HCT116 (cell line): ENCODE measurements around the gene ZNF33A. TPM values are rescaled to one million over a fixed set of nuclear protein-coding genes. Genes with fewer than 3 reads are reported as not detected.

Experiments used
- ATAC-seq: fragments of 200-7000 bp; cut with Tn5 transposase; 2 replicates; pipeline ENCODE4 v1.9.1; 2020; ENCODE audit warnings: mild to moderate bottlenecking, moderate library complexity
- BruUV-seq: library from RNA; stranded (reverse); fragments of 400-500 nt; replicated peaks from 2 replicates; lab custom pipeline; 2021; lab: Mats Ljungman, UMichigan
- CTCF ChIA-PET: fragments of 300-600 bp; sonication (Branson Sonifier 250); formaldehyde crosslinking; loops from one replicate; lab custom pipeline; 2021; ENCODE audit warnings: antibody characterized with exemption; lab: Charles Lee
- POLR2A ChIA-PET: fragments of 300-600, 350-600 bp; sonication (Branson Sonifier 250); formaldehyde crosslinking; loops from one replicate; lab custom pipeline; 2021; ENCODE audit warnings: antibody characterized with exemption; lab: Charles Lee
- RAD21 ChIA-PET, 2 experiments: fragments of 300-600 bp; sonication (Branson Sonifier 250); formaldehyde crosslinking; loops; one replicate each; lab custom pipeline; 2023; ENCODE audit warnings: low total read pairs in 2 of 2; ENCODE audit not compliant: uncharacterized antibody in 2 of 2, unreplicated experiment in 2 of 2, low non-redundant PET in 1 of 2; lab: Charles Lee
- DNase-seq: peaks from one replicate; pipeline ENCODE4 v3.0.0-alpha.2; 2010; ENCODE audit warnings: low read depth, low spot score
- H2AFZ ChIP-seq: fragments of 200-600 bp; shearing (Covaris generic), sonication (generic); 2 replicates; pipeline ENCODE4 v1.6.1; 2017; ENCODE audit warnings: low read depth, mixed run types, mixed read lengths, antibody characterized with exemption, low read length; ENCODE audit not compliant: poor library complexity, severe bottlenecking
- H3K27ac ChIP-seq: 2 replicates; pipeline ENCODE4 v1.5.1; 2012; ENCODE audit warnings: low read depth, low read length
- H3K27me3 ChIP-seq: fragments of 200-600 bp; sonication (generic); 2 replicates; pipeline ENCODE4 v1.6.1; 2016; ENCODE audit warnings: mixed run types, low read length, mixed read lengths; ENCODE audit not compliant: insufficient read depth
- H3K36me3 ChIP-seq, 2 experiments: fragments of 200-500 bp in 1 of 2; fragments of 200-600 bp in 1 of 2; sonication (Bioruptor generic) in 1 of 2; sonication (generic) in 1 of 2; 2 replicates each; pipeline versions ENCODE4 v1.5.1 to v1.6.1; 2014 to 2016; ENCODE audit warnings: low read length in 2 of 2, inconsistent platforms in 1 of 2, mixed read lengths in 1 of 2, mixed run types in 1 of 2; ENCODE audit not compliant: insufficient read depth in 2 of 2, control insufficient read depth in 1 of 2
- H3K4me1 ChIP-seq, 2 experiments: fragments of 200-600 bp in 1 of 2; sonication (generic) in 1 of 2; 2 replicates each; pipeline versions ENCODE4 v1.5.1 to v1.6.1; 2012 to 2017; ENCODE audit warnings: low read length in 2 of 2, inconsistent platforms in 1 of 2, mild to moderate bottlenecking in 1 of 2, mixed read lengths in 1 of 2, mixed run types in 1 of 2, moderate library complexity in 1 of 2; ENCODE audit not compliant: insufficient read depth in 2 of 2, control insufficient read depth in 1 of 2
- H3K4me2 ChIP-seq: fragments of 200-600 bp; sonication (generic); 2 replicates; pipeline ENCODE4 v1.6.1; 2017; ENCODE audit warnings: mixed run types, low read length, mixed read lengths
- H3K4me3 ChIP-seq, 2 experiments: fragments of 200-600 bp in 1 of 2; sonication (generic) in 1 of 2; replicated peaks in 1 of 2; 2 replicates each; pipeline ENCODE4 v1.5.1; 2011 to 2016; ENCODE audit warnings: low read length in 2 of 2, control low read depth in 1 of 2, low read depth in 1 of 2, mild to moderate bottlenecking in 1 of 2, mixed read lengths in 1 of 2, mixed run types in 1 of 2
- H3K79me2 ChIP-seq: fragments of 200-600 bp; sonication (generic); 2 replicates; pipeline ENCODE4 v1.6.1; 2017; ENCODE audit warnings: mild to moderate bottlenecking, mixed run types, low read length, moderate library complexity, mixed read lengths; ENCODE audit not compliant: insufficient read depth
- H3K9ac ChIP-seq: fragments of 200-600 bp; sonication (generic); 2 replicates; pipeline ENCODE4 v1.6.1; 2016; ENCODE audit warnings: low read length, mixed read lengths
- H3K9me2 ChIP-seq: fragments of 200-600 bp; sonication (generic), shearing (Covaris generic); 2 replicates; pipeline ENCODE4 v1.6.1; 2017; ENCODE audit warnings: mixed run types, mild to moderate bottlenecking, moderate library complexity; ENCODE audit not compliant: insufficient read depth
- H3K9me3 ChIP-seq, 2 experiments: fragments of 200-500 bp in 1 of 2; fragments of 200-600 bp in 1 of 2; sonication (Bioruptor generic) in 1 of 2; sonication (generic) in 1 of 2; 2 replicates each; pipeline ENCODE4 v1.6.1; 2014 to 2017; ENCODE audit warnings: low read length in 2 of 2, mixed read lengths in 2 of 2, inconsistent platforms in 1 of 2, low read depth in 1 of 2, mild to moderate bottlenecking in 1 of 2, mixed run types in 1 of 2, moderate library complexity in 1 of 2; ENCODE audit not compliant: control insufficient read depth in 1 of 2, insufficient read depth in 1 of 2
- H4K20me1 ChIP-seq: fragments of 200-600 bp; sonication (generic), shearing (Covaris generic); 2 replicates; pipeline ENCODE4 v1.6.1; 2017; ENCODE audit warnings: mixed run types, mild to moderate bottlenecking, moderate library complexity; ENCODE audit not compliant: insufficient read depth
- EZH2 ChIP-seq: fragments of 200-600 bp; sonication (generic); IDR thresholded peaks from 2 replicates; pipeline ENCODE4 v1.6.1; 2017; ENCODE audit warnings: antibody characterized with exemption, mixed run types
- JUND ChIP-seq: IDR thresholded peaks from 2 replicates; pipeline ENCODE4 v1.6.1; 2012
- RAD21 ChIP-seq: IDR thresholded peaks from 2 replicates; pipeline ENCODE4 v1.6.1; 2012; ENCODE audit warnings: low read depth, mild to moderate bottlenecking
- YY1 ChIP-seq: IDR thresholded peaks from 2 replicates; pipeline ENCODE4 v1.6.1; 2011; ENCODE audit warnings: low read length, low read depth, moderate library complexity, mild to moderate bottlenecking; ENCODE audit not compliant: insufficient replicate concordance; ENCODE audit errors: extremely low read depth
- ZNF274 ChIP-seq: fragments of 200-500 bp; sonication (Bioruptor generic); IDR thresholded peaks from 2 replicates; pipeline ENCODE4 v1.6.1; 2014; ENCODE audit warnings: mild to moderate bottlenecking, low read depth, low read length, inconsistent platforms
- intact Hi-C: fragments of 100-400 bp; cut with micrococcal nuclease; formaldehyde crosslinking; loops from 2 replicates; pipeline ENCODE4 v1.10.0; 2022
- total RNA-seq: library from RNA; stranded (reverse); gene quantifications from one replicate; pipeline ENCODE4 v1.2.1, GENCODE V29; 2021; ENCODE audit not compliant: unreplicated experiment
- TF ChIP-seq, protein P1 (sequence below): IDR thresholded peaks from 2 replicates; pipeline ENCODE4 v1.6.1; 2012
- TF ChIP-seq, protein P2 (sequence below): IDR thresholded peaks from 2 replicates; pipeline ENCODE4 v1.6.1; 2012

The ZNF33A gene
- total RNA-seq, 1 experiment from 2014 or later, result 21.2 TPM

DNA sequence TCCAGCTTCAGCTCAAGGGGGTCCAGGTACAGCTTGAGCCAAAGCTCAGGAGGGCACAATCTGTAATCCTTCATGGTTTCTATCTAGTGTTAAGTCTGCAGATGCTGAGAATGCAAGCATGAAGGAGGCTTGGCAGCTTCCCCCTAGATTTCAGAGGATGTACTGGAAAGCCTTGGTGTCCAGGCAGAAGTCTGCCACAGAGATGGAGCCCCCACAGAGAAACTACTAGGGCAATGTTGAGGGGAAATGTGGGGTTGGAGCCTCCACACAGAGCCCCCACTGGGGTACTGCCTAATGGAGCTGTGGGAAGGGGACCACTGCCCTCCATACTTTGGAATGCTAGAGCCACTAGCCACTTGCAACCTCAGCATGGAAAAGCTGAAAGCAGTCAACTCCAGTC, 45.5 kb upstream of the ZNF33A start:
- ChIA-PET RAD21 (no interaction called here), CTCF (no interaction called here), POLR2A (no interaction called here)
- Histone ChIP-seq H3K9me2 (no peaks in the 10 kb centered on the region), H3K36me3 (no peaks in the 10 kb centered on the region), H3K9ac (no peak overlapping the region), H3K27me3 (no peaks in the 10 kb centered on the region), H3K79me2 (no peaks in the 10 kb centered on the region), H3K27ac (no peak overlapping the region), H3K4me3 (no peak overlapping the region), H4K20me1 (no peaks in the 10 kb centered on the region), H3K4me2 (no peak overlapping the region), H2AFZ (no peak overlapping the region), H3K4me1 (no peaks in the 10 kb centered on the region), H3K9me3 (no peaks in the 10 kb centered on the region; a peak in 2 of 4 replicates)
- DNase-seq, result no peak
- BruUV-seq, result no TSS peak
- ATAC-seq, result no peak
- no peak for TF ChIP-seq EZH2
- TF ChIP-seq YY1, result no peak
- TF ChIP-seq RAD21, result no peak
- TF ChIP-seq JUND, result no peak
- intact Hi-C loops, result no loop called here

GRCh38 chr10:37972396-37972795, 38.1 kb upstream of the ZNF33A start:
- CTCF ChIA-PET, result no interaction called here
- intact Hi-C loops, result no loop called here
- Histone ChIP-seq H3K27ac (no peak overlapping the region), H3K9me3 (no peaks in the 10 kb centered on the region), H2AFZ (no peak overlapping the region), H3K27me3 (no peaks in the 10 kb centered on the region), H3K79me2 (no peaks in the 10 kb centered on the region), H3K36me3 (no peaks in the 10 kb centered on the region), H3K9ac (no peak overlapping the region), H3K4me2 (no peak overlapping the region), H3K4me1 (peaks cover 0 to 14% of the 10 kb centered on the region in 2 experiments; a peak in 2 of 4 replicates), H3K9me2 (no peaks in the 10 kb centered on the region), H3K4me3 (no peak overlapping the region), H4K20me1 (no peaks in the 10 kb centered on the region)
- ATAC-seq, result no peak
- RAD21 ChIA-PET, result no interaction called here
- BruUV-seq, result no TSS peak
- no peak for DNase-seq
- POLR2A ChIA-PET, result no interaction called here
- TF ChIP-seq RAD21 (no peak), ZNF274 (no peak)
- TF ChIP-seq, protein P1, sequence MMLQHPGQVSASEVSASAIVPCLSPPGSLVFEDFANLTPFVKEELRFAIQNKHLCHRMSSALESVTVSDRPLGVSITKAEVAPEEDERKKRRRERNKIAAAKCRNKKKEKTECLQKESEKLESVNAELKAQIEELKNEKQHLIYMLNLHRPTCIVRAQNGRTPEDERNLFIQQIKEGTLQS, result no peak
- TF ChIP-seq, protein P2, sequence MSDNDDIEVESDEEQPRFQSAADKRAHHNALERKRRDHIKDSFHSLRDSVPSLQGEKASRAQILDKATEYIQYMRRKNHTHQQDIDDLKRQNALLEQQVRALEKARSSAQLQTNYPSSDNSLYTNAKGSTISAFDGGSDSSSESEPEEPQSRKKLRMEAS, result no peak
